HepG2 (cell line): ENCODE results near the gene PFDN1. TPM values are rescaled to one million over a fixed set of nuclear protein-coding genes. Genes with fewer than 3 reads are reported as not detected.

ENCODE experiments used
- CREB1 ChIP-seq, 2 experiments: fragments of 450-650 bp in 1 of 2; IDR thresholded peaks; 2 replicates each; pipeline ENCODE4 v1.6.1; 2016 to 2017; ENCODE audit warnings: control low read depth in 1 of 2, mild to moderate bottlenecking in 1 of 2, missing compliant biosample characterization in 1 of 2, missing genetic modification characterization in 1 of 2
- FOSL1 ChIP-seq: sonication (generic); formaldehyde crosslinking; IDR thresholded peaks from 2 replicates; pipeline ENCODE4 v1.9.0; 2021; ENCODE audit warnings: missing genetic modification reagents, borderline replicate concordance
- IKZF4 ChIP-seq: sonication (generic); formaldehyde crosslinking; IDR thresholded peaks from 2 replicates; pipeline ENCODE4 v1.5.1; 2020; ENCODE audit warnings: borderline replicate concordance, mild to moderate bottlenecking, low read depth, missing genetic modification reagents; ENCODE audit errors: not compliant biosample characterization
- ISL2 ChIP-seq: sonication (generic); formaldehyde crosslinking; IDR thresholded peaks from 2 replicates; pipeline ENCODE4 v1.5.0; 2020; ENCODE audit warnings: missing genetic modification reagents
- NCOA1 ChIP-seq: sonication (generic); formaldehyde crosslinking; IDR thresholded peaks from 2 replicates; pipeline ENCODE4 v1.9.0; 2021; ENCODE audit warnings: missing genetic modification reagents
- NFIC ChIP-seq: IDR thresholded peaks from 2 replicates; pipeline ENCODE4 v1.6.1; 2012; ENCODE audit warnings: mild to moderate bottlenecking, low read length, inconsistent platforms
- ZNF275 ChIP-seq: sonication (generic); formaldehyde crosslinking; IDR thresholded peaks from 2 replicates; pipeline ENCODE4 v1.8.0; 2022; ENCODE audit warnings: missing genetic modification reagents, mild to moderate bottlenecking, inconsistent platforms, borderline replicate concordance
- ZNF326 ChIP-seq: sonication (generic); formaldehyde crosslinking; IDR thresholded peaks from 2 replicates; pipeline ENCODE4 v1.4.0; 2020; ENCODE audit warnings: missing genetic modification reagents, borderline replicate concordance
- ZNF362 ChIP-seq: sonication (generic); formaldehyde crosslinking; IDR thresholded peaks from 2 replicates; pipeline ENCODE4 v1.4.0; 2020; ENCODE audit warnings: missing genetic modification reagents, mild to moderate bottlenecking, borderline replicate concordance
- ZNF430 ChIP-seq: sonication (generic); formaldehyde crosslinking; IDR thresholded peaks from 2 replicates; pipeline ENCODE4 v1.9.0; 2021; ENCODE audit warnings: mild to moderate bottlenecking, missing genetic modification reagents
- ZNF607 ChIP-seq: sonication (generic); formaldehyde crosslinking; IDR thresholded peaks from 2 replicates; pipeline ENCODE4 v1.5.1; 2020; ENCODE audit warnings: missing genetic modification reagents, mild to moderate bottlenecking, borderline replicate concordance
- polyA plus RNA-seq, 8 experiments: library from polyadenylated mRNA; depleted of rRNA in 3 of 8; stranded (reverse) in 7 of 8; unstranded in 1 of 8; fragments of >200 nt; fragmentation: Illumina TruSeq in 4 of 8; extraction: Trizol in 4 of 8; gene quantifications; 2 replicates each; pipeline versions ENCODE4 v1.2.1 to v1.2.3, GENCODE V29; 2011 to 2016; ENCODE audit warnings: low read depth in 4 of 8, missing spikeins in 1 of 8, mixed read lengths in 1 of 8; ENCODE audit not compliant: insufficient read depth in 1 of 8
- total RNA-seq, 5 experiments: library from RNA; depleted of rRNA; stranded (reverse); fragments of >200 nt; fragmentation: Illumina TruSeq; extraction: Trizol; gene quantifications; 2 replicates each; pipeline ENCODE4 v1.2.3, GENCODE V29; 2016; ENCODE audit warnings: low read depth in 1 of 5
- TF ChIP-seq, protein P1 (sequence below): sonication (generic); formaldehyde crosslinking; IDR thresholded peaks from 2 replicates; pipeline ENCODE4 v1.9.0; 2022; ENCODE audit warnings: low read depth, missing genetic modification reagents
- TF ChIP-seq, protein P2 (sequence below): conservative IDR thresholded peaks from 2 replicates; pipeline ENCODE4 v1.6.1; 2018; ENCODE audit warnings: missing genetic modification reagents
- TF ChIP-seq, protein P3 (sequence below), 2 experiments: sonication (generic) in 1 of 2; formaldehyde crosslinking in 1 of 2; IDR thresholded peaks; 2 replicates each; pipeline versions ENCODE4 v1.4.0 to v1.6.1; 2018 to 2020; ENCODE audit warnings: missing genetic modification reagents in 2 of 2, borderline replicate concordance in 1 of 2, low read depth in 1 of 2, mild to moderate bottlenecking in 1 of 2, missing biosample characterization in 1 of 2
- TF ChIP-seq, protein P4 (sequence below): sonication (generic); formaldehyde crosslinking; IDR thresholded peaks from 2 replicates; pipeline ENCODE4 v1.4.0; 2020; ENCODE audit warnings: missing genetic modification reagents, borderline replicate concordance

PFDN1 gene
- total and polyA plus RNA-seq, 2 of the 13 experiments (the other 11 are each of a cell fraction or from before 2014, with no cell fraction given) = 67.2 to 70.8 TPM

DNA sequence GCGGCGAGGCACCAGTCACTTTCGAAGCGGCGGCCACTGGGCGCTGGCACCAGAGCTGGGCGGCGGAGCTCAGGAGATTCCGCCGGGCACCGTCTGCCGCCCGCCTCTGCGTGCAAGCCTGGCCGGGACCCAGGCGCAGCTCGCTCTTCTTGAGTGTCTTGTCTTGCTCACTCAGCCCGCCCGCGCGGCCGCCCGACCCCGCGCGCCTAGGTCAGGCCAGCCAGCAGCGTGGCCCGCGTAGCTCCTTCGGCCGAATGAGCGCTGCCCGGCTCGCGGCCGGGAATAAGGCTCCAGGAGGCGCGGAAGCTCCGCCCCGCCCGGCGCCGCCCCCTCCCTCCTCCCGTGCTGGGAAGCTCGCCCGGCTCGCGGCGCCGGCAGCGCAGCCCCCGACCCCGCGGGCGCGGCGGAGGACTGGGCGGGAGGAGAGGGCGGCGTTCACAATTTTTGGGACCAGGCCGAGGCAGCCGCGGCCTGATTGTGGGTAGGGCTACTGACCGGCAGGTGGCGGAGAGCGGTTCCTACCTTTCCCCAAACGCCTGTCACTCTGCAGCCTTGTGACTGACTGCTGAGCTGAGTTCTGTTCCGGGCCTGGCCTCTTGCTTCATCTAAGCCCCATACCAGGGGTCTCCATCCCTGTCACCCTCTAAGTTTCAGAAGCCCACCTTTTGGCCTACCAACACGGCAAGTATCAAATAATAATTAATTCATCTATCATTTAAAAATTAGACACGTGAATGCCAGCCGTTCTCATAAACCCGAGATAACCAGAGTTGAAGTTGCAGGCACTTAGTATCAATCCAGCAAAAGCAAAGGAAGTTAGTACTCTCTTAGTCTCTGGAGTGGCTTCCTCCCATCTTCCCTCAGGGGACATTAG lies 43.7 kb upstream of the PFDN1 start, which contains the start of gene HBEGF (continued):
- TF ChIP-seq IKZF4 (CRISPR knock-in tag) (no peak), CREB1 (IDR thresholded peaks at IDR 0.05) (no peak), CREB1 (CRISPR knock-in tag; IDR thresholded peaks at IDR 0.05) (no peak), ZNF275 (CRISPR knock-in tag) (no peak), ZNF326 (CRISPR knock-in tag) (no peak), ZNF430 (CRISPR knock-in tag) (no peak), FOSL1 (no peak), ZNF607 (CRISPR knock-in tag) (0 out of 2 replicates have a peak, but pooled peaks have one; percentile 28), NCOA1 (CRISPR knock-in tag) (no peak), NFIC (no peak), ZNF362 (no peak), ISL2 (CRISPR knock-in tag) (0 out of 2 replicates have a peak, but pooled peaks have one; percentile 16)
- TF ChIP-seq, protein P1, sequence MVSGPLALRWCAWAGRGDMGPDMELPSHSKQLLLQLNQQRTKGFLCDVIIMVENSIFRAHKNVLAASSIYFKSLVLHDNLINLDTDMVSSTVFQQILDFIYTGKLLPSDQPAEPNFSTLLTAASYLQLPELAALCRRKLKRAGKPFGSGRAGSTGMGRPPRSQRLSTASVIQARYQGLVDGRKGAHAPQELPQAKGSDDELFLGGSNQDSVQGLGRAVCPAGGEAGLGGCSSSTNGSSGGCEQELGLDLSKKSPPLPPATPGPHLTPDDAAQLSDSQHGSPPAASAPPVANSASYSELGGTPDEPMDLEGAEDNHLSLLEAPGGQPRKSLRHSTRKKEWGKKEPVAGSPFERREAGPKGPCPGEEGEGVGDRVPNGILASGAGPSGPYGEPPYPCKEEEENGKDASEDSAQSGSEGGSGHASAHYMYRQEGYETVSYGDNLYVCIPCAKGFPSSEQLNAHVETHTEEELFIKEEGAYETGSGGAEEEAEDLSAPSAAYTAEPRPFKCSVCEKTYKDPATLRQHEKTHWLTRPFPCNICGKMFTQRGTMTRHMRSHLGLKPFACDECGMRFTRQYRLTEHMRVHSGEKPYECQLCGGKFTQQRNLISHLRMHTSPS (CRISPR knock-in tag) = 0 out of 2 replicates have a peak, but pooled peaks have one; percentile 21
- TF ChIP-seq, protein P2, sequence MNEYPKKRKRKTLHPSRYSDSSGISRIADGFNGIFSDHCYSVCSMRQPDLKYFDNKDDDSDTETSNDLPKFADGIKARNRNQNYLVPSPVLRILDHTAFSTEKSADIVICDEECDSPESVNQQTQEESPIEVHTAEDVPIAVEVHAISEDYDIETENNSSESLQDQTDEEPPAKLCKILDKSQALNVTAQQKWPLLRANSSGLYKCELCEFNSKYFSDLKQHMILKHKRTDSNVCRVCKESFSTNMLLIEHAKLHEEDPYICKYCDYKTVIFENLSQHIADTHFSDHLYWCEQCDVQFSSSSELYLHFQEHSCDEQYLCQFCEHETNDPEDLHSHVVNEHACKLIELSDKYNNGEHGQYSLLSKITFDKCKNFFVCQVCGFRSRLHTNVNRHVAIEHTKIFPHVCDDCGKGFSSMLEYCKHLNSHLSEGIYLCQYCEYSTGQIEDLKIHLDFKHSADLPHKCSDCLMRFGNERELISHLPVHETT (CRISPR knock-in tag) = no peak
- TF ChIP-seq, protein P3, sequence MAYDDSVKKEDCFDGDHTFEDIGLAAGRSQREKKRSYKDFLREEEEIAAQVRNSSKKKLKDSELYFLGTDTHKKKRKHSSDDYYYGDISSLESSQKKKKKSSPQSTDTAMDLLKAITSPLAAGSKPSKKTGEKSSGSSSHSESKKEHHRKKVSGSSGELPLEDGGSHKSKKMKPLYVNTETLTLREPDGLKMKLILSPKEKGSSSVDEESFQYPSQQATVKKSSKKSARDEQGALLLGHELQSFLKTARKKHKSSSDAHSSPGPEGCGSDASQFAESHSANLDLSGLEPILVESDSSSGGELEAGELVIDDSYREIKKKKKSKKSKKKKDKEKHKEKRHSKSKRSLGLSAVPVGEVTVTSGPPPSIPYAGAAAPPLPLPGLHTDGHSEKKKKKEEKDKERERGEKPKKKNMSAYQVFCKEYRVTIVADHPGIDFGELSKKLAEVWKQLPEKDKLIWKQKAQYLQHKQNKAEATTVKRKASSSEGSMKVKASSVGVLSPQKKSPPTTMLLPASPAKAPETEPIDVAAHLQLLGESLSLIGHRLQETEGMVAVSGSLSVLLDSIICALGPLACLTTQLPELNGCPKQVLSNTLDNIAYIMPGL (CRISPR knock-in tag; IDR thresholded peaks at IDR 0.05; ENCODE audit: borderline replicate concordance in 1 of 2, low read depth in 1 of 2) = peak; percentile 14 to 44; a peak in 3 of 4 replicates
- TF ChIP-seq, protein P4, sequence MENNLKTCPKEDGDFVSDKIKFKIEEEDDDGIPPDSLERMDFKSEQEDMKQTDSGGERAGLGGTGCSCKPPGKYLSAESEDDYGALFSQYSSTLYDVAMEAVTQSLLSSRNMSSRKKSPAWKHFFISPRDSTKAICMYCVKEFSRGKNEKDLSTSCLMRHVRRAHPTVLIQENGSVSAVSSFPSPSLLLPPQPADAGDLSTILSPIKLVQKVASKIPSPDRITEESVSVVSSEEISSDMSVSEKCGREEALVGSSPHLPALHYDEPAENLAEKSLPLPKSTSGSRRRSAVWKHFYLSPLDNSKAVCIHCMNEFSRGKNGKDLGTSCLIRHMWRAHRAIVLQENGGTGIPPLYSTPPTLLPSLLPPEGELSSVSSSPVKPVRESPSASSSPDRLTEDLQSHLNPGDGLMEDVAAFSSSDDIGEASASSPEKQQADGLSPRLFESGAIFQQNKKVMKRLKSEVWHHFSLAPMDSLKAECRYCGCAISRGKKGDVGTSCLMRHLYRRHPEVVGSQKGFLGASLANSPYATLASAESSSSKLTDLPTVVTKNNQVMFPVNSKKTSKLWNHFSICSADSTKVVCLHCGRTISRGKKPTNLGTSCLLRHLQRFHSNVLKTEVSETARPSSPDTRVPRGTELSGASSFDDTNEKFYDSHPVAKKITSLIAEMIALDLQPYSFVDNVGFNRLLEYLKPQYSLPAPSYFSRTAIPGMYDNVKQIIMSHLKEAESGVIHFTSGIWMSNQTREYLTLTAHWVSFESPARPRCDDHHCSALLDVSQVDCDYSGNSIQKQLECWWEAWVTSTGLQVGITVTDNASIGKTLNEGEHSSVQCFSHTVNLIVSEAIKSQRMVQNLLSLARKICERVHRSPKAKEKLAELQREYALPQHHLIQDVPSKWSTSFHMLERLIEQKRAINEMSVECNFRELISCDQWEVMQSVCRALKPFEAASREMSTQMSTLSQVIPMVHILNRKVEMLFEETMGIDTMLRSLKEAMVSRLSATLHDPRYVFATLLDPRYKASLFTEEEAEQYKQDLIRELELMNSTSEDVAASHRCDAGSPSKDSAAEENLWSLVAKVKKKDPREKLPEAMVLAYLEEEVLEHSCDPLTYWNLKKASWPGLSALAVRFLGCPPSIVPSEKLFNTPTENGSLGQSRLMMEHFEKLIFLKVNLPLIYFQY (CRISPR knock-in tag) = no peak
